T-helper 1 cell treated with Interleukin-12 subunit alpha and Interleukin-12 subunit beta and Interleukin-4 antibody, amounts not matched to agents 30 μg/mL and 1 μg/mL, for 36 hours (primary cell): ENCODE results near the gene MYO7A.
"Not testable (repeated sequence)": the region's sequence is repeated elsewhere in the genome, so short reads cannot be mapped to it uniquely, and the experiment has no call there.

Source experiments
- H3K27ac Mint-ChIP-seq: one replicate; pipeline ENCODE4 v1.8.0; 2021; ENCODE audit warnings: mild to moderate bottlenecking, mixed read lengths
- H3K27me3 Mint-ChIP-seq: one replicate; pipeline ENCODE4 v1.8.0; 2021; ENCODE audit warnings: low read depth, mixed read lengths
- H3K36me3 Mint-ChIP-seq: one replicate; pipeline ENCODE4 v1.8.0; 2021; ENCODE audit warnings: low read depth, mixed read lengths
- H3K4me1 Mint-ChIP-seq: one replicate; pipeline ENCODE4 v1.8.0; 2021; ENCODE audit warnings: low read depth, mixed read lengths
- H3K4me3 Mint-ChIP-seq: one replicate; pipeline ENCODE4 v1.8.0; 2021; ENCODE audit warnings: mild to moderate bottlenecking, moderate library complexity, mixed read lengths
- H3K9me3 Mint-ChIP-seq: one replicate; pipeline ENCODE4 v1.8.0; 2021; ENCODE audit warnings: mixed read lengths

MYO7A gene

DNA sequence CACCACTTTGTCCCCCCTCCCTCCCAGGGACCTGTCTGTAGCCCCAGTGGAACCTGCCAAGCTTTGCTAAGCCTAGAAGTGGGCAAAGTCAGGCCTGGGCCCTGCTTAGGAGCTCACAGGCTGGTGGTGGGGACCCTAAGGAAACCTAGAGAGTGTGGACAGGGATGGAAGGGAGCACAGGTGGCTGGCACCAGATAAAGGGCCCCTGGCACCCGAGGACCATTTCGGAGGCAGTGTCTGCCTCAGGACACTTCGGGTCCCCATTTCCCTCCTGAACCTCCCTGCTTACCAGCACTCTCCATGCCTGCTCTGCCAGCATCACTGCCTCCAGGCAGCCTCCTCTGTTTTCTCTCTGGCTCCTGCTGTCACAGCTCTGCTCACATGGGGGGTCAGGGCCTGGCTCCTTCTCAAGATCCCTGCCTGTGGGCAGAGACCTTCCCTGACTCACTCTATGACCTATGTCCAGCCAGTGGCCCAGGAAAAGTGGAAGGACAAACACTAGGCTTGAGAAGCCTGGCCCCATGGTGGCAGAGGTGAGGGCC, 39.0 kb upstream of the MYO7A start:
- H3K27me3 Mint-ChIP-seq: no peaks in the 10 kb centered on the region
- peaks cover 3% of the 10 kb centered on the region for H3K4me1 Mint-ChIP-seq
- H3K27ac Mint-ChIP-seq: no peak overlapping the region
- no peaks in the 10 kb centered on the region for H3K36me3 Mint-ChIP-seq
- no peaks in the 10 kb centered on the region for H3K9me3 Mint-ChIP-seq
- H3K4me3 Mint-ChIP-seq: no peak overlapping the region

DNA sequence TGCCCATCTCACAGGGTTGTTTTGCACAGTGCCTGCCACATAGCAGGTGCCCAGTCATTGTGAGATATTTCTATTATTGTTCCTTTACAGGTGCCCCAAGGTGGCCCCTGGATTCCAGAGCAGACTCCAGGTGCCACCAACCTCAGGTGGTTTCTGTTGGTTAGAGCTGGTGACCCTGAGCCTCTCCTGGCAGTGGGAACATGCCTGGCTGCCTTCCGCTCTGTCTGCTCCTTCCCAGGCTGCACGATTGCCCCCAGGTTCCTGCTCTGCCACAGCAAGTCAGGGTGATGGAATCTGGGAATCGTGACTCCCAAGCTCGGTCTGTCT, 38.0 kb upstream of the MYO7A start:
- Mint-ChIP-seq H3K36me3 (no peaks in the 10 kb centered on the region), H3K27me3 (no peaks in the 10 kb centered on the region), H3K27ac (no peak overlapping the region), H3K4me1 (peaks cover 3% of the 10 kb centered on the region), H3K9me3 (no peaks in the 10 kb centered on the region), H3K4me3 (no peak overlapping the region)

DNA sequence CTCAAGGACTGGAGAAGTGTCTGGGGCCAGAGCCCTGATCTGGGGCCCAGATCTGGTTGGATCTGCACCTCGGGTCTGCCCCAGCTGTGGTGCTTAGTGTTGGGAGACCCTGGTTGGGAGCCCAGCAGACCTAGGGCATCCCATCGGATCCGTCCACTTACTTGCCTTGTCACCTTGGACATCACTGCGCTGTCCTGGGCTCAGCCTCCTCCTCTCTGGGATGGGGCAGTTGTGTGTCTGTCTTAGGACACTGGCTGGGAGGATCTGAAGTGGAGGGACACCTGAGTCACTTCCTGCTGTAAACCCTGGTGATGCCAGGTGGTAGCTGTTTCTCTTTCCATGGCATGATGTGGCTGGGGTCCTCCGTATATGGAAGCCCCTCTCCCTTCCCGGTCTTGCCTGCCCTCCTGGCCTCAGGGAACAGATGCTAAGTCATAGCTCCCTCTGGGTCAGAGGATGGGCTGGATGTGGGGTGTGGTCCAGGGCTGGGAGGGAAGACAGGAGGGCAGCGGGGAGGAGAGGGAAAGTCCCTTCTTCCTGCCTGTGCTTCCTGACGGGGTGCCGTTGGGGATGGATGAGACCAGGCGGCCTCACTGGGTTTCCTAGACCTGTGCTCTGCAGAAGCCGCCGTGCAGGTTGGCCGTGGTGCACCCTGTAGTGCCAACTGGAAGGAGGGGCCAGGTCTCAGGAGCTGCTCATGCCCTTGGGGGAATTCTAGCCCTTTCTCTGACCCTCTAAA, 37.5 kb upstream of the MYO7A start:
- H3K27ac Mint-ChIP-seq: no peak overlapping the region
- H3K4me1 Mint-ChIP-seq: peaks cover 3% of the 10 kb centered on the region
- no peaks in the 10 kb centered on the region for H3K9me3 Mint-ChIP-seq
- H3K36me3 Mint-ChIP-seq: no peaks in the 10 kb centered on the region
- no peak overlapping the region for H3K4me3 Mint-ChIP-seq
- H3K27me3 Mint-ChIP-seq: no peaks in the 10 kb centered on the region

DNA sequence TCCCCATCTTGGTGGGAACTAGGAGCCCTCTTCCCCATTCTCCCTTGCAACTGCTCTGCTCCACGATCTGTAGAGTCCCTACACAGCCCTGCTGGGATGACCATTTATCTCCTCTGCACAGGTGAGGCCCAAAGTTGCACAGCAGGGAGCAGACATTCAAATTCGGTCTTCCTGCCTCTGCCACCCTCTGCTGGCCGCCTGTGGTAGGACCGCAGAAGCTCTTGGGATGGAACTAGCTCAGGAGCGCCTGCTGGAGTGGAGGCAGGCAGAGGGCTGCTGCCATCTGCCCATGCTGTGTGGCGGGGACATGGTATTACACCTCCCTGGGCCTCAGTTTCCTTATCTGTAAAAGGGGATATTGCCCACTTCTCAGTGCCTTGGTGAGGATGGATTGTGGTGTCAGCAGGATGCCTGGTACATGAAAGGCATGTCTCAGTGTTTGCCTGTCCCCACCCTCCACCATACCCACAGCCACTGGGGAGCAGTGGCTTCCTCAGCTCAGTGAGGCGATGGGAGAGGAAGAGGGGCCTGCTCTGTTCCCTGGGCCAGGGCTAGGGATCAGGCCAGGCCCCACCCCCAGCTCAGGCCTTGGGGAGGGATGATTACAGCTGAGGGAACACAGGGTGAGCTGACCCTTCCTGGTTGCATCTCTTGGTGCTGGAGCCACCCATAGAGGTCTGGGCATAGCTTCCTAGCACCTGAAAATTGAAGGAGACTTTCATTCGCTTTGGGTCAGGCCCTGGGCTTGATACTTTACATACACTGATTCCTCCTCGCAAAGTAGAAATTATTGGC, 36.7 kb upstream of the MYO7A start:
- no peak overlapping the region for H3K4me3 Mint-ChIP-seq
- H3K4me1 Mint-ChIP-seq: peaks cover 3% of the 10 kb centered on the region
- H3K27me3 Mint-ChIP-seq: no peaks in the 10 kb centered on the region
- no peaks in the 10 kb centered on the region for H3K9me3 Mint-ChIP-seq
- H3K36me3 Mint-ChIP-seq: no peaks in the 10 kb centered on the region
- H3K27ac Mint-ChIP-seq: no peak overlapping the region

DNA sequence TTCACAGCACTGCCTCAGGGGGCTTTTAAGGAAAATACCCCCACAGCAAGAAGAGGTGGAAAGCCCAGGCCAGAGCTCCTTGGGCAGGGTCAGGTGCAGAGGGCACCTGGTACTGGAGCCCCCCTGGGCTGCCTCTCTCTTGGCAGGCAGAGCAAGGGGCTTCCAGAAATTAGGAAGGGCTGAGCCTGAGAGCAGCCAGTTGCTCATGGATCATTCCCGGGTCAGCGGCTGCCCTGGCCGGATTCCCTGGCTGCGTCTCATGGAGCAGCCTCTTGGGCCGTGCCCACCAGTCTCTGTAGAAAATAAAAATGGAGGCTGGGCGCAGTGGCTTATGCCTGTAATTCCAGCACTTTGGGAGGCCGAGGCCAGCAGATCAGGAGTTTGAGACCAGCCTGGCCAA, 35.7 kb upstream of the MYO7A start:
- Mint-ChIP-seq H3K27ac (no peak overlapping the region), H3K9me3 (no peaks in the 10 kb centered on the region), H3K4me1 (peaks cover 3% of the 10 kb centered on the region), H3K4me3 (no peak overlapping the region), H3K27me3 (no peaks in the 10 kb centered on the region), H3K36me3 (no peaks in the 10 kb centered on the region)

DNA sequence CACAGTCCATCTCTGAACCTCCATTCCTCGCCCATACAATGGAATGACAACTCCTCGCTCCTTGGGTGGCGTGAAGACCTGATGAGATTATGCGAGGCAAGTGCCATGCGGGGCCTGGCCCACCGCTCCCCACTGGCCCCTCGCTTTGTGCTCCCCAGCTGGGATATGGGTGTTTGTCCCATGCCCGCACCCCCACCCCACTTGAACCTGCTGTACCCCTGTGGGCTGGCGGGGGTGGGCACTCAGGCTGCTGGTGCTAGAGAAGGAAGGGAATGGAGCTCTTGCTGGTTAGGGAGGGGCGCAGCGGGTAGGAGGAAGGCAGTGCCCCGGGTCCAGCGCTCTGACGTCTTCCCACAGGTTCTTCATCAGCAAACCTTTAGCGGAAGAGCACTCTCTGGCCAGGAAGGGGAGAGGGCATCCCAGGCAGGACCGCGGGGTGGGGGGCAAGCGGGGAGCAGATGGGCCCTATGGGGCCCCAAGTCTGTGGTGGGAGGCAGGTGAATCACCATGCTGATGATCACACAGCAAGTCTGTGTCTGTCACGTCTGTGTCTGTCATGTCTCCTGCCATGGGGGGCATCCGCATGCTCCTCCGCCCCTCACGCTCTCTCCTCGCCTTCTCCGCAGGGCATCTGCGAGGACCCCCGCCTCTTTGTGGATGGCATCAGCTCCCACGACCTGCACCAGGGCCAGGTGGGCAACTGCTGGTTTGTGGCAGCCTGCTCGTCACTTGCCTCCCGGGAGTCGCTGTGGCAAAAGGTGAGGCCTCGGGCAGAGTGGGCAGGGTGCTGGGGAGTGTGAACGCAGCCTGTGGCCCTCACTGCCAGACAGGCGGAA, 34.8 kb upstream of the MYO7A start:
- no peaks in the 10 kb centered on the region for H3K36me3 Mint-ChIP-seq
- H3K4me1 Mint-ChIP-seq: peaks cover 3% of the 10 kb centered on the region
- no peak overlapping the region for H3K4me3 Mint-ChIP-seq
- H3K9me3 Mint-ChIP-seq: no peaks in the 10 kb centered on the region
- H3K27ac Mint-ChIP-seq: no peak overlapping the region
- H3K27me3 Mint-ChIP-seq: no peaks in the 10 kb centered on the region

DNA sequence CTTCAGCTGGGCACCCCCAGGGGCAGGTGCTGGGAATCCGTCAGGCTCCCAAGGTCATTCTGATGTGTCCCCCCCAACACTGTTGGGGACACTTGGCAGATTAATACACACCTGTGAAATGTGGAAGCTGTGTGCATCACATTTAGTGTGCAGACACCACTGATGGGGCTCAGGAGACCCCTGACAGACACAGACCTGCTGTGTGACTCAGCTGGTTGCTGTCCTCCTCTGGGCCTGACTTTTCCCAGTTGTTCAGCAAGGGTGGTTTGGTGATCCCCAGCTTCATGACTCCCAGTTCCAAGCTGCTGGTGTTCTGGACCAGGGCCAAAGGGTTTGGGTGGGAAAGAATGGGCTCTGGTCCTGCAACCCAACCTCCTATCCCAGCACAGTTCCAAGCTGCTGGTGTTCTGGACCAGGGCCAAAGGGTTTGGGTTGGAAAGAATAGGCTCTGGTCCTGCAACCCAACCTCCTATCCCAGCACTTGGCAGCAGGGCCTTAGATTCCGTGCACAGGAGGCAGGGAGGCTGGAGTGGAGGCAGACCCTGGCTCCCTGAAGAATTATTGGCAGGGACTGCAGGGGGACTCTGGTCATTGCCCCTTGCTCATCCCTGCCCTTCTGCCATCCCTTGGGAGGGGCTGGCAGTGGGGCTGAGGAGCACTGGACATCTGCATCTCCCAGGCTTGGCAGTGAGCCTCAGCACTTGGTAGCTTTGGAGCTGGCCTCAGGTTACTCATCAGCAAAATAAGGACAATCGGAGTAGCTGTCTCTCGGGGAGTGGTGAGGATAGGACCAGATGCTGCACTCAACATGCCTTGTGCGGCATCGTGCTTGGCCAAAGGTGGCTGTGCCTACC, 33.8 kb upstream of the MYO7A start:
- Mint-ChIP-seq H3K27ac (no peak overlapping the region), H3K4me1 (peaks cover 3% of the 10 kb centered on the region), H3K27me3 (no peaks in the 10 kb centered on the region)

DNA sequence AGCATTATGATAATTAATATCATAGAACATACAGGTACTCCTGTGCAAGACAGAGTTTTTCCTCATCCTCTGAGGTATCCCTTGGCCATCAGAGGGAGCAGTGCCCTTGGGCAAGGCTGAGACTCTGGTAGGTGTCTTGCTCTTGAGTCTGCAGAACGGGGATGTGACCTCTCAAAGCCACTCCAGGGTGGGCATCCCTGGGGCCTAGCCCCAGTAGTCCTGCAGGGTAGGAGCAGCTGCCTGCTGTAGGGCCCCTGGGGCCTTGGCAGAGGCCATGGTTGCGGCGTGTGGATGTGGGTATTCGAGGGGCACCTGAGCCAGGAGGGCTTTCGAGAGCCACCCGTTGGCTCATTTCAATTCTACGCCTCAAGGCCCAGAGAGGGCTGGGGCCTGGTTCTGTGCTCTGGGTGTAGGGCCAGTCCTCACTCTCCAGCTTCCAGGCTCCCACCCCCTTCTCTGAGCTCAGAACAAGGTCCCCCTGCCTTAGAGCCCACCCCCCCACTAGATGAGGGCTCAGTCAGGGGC, 33.1 kb upstream of the MYO7A start:
- Mint-ChIP-seq H3K9me3 (no peaks in the 10 kb centered on the region), H3K4me3 (no peak overlapping the region), H3K36me3 (no peaks in the 10 kb centered on the region), H3K4me1 (peaks cover 3% of the 10 kb centered on the region), H3K27ac (no peak overlapping the region), H3K27me3 (no peaks in the 10 kb centered on the region)

More for the DNA sequence above, 33.8 kb upstream of the MYO7A start:
- H3K36me3 Mint-ChIP-seq: no peaks in the 10 kb centered on the region
- no peak overlapping the region for H3K4me3 Mint-ChIP-seq
- no peaks in the 10 kb centered on the region for H3K9me3 Mint-ChIP-seq

DNA sequence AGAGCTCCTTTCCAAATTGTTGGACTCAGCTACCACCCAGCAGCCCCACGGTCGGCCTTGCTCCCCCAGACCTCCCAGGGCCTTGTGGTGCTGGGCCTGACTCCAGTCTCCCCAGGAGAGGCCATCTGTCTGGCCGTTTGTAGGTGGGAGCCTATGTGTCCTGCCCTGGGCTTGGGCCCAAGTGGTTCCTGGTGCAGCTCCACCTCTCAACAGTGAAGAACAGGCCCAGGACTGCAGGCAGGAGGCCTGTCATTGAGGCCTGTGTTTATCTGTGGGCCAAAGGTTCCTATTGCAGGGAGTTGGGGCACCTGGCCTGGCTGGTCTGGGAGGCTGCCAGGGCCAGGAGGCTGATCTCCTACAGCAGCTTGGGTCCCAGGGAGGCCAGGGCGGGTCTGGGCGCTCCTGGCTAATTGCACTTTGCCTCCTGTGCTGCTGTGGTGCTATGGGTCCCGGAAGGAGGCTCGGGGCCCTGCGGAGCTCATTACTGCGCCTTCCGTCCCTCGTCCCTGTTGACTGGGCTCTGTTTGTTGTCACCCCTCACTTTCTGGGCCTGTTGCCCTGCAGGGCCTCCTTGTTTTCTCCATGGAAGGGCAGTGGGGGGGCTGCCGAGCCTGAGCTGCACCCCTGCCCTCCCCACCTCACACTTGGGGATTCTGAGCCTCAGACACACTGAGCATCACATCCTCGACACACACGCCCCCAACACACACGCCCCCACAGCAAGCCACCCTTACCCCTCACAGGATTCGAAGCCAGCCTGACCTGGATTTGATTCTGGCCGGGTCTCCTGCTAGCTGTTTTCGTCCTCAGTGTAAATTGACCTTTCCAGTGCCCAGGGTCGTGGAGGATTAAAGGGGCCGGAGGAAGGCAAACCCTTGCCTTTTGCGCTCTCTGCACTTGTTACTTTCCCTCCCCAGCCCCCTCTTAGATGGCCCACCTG, 32.2 kb upstream of the MYO7A start:
- no peaks in the 10 kb centered on the region for H3K36me3 Mint-ChIP-seq
- no peak overlapping the region for H3K27ac Mint-ChIP-seq
- H3K4me1 Mint-ChIP-seq: peaks cover 3% of the 10 kb centered on the region
- H3K27me3 Mint-ChIP-seq: no peaks in the 10 kb centered on the region
- H3K9me3 Mint-ChIP-seq: no peaks in the 10 kb centered on the region
- no peak overlapping the region for H3K4me3 Mint-ChIP-seq

DNA sequence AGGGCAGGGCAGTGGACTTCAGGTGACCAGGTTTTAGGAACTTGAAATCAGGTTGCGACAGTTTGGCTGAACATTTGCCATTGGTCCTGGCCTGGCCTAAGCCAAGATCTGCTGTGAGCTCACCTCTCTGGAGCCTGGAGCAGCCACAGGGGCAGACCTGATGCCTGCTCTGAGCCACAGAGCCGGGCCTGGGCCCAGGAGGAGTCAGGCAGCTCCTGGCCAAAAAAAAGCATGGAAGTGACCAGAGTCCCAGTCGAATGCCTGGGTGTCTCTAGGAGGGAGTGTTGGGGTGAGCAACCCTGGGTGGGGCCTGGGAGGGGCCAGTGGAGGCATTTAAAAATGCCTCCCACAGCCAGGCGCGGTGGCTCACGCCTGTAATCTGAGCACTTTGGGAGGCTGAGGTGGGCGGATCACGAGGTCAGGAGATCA, 31.4 kb upstream of the MYO7A start:
- Mint-ChIP-seq H3K9me3 (no peaks in the 10 kb centered on the region), H3K36me3 (no peaks in the 10 kb centered on the region), H3K4me1 (no peaks in the 10 kb centered on the region), H3K27me3 (no peaks in the 10 kb centered on the region), H3K27ac (no peak overlapping the region), H3K4me3 (no peak overlapping the region)

DNA sequence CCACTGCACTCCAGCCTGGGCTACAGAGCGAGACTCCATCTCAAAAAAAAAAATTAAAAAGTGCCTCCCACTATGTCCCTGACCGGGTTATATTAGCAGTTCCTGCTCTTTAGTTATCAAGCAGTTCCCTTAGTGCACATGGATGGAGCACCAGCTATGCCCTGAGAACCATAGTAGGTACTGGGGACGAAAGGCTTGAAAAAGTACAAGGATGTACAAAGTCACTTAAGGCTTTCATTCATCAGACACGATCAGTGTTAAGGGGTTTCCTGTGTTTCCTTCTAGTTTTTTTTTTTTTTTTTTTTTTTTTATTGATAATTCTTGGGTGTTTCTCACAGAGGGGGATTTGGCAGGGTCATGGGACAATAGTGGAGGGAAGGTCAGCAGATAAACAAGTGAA, 30.9 kb upstream of the MYO7A start:
- not testable (repeated sequence) for H3K4me1 Mint-ChIP-seq, H3K27me3 Mint-ChIP-seq, H3K27ac Mint-ChIP-seq, H3K4me3 Mint-ChIP-seq, H3K9me3 Mint-ChIP-seq, H3K36me3 Mint-ChIP-seq

DNA sequence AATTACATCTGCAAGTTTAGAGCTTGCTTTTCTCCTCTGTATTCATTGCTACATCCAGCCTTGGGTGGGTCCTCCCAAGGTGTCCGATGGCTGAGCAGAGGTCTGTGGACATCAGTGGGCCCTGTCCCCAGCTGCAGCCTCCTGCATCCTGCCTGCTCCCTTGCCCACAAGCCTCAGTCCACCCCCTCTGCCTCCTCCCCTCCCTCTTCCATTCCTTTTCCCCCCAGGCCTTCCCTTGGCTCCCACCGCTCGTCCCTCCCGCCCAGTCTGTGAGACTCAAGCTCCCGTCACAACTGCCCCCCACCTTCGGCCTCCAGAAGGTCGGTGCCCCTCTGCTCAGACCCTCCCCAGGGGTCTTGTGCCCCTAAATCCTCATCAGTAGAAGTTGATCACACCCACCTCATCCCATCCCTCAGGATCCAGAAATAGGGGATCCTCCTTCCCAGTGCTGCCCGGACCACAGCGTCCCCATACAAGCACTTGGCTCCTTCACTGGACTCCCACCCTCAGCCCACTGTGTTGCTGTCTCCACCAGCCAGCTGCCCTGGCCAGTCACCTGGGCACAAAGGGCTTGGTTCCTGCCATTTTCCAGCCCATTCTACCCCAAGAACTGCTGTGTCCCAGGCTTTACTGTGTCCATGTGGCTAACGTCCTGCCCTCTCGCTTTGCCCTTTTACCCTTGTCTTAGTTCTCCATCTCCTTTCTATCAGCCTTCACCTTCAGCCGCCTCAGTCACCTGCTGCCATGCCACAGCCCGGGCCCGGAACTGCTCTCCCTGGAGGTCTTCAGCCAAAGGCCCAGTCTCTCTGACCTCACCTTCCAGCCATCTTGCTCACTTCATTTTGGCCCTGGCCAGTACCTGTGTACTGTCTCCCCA, 27.6 kb upstream of the MYO7A start:
- Mint-ChIP-seq H3K9me3 (no peaks in the 10 kb centered on the region), H3K36me3 (no peaks in the 10 kb centered on the region), H3K4me1 (no peaks in the 10 kb centered on the region), H3K4me3 (no peak overlapping the region), H3K27me3 (no peaks in the 10 kb centered on the region), H3K27ac (no peak overlapping the region)
